Peyer's patch (tissue), 4 donors: ENCODE measurements around the gene REXO1.
"Not testable (repeated sequence)": the region's sequence is repeated elsewhere in the genome, so short reads cannot be mapped to it uniquely, and the experiment has no call there.

ENCODE experiments used
- POLR2A ChIP-seq, 2 donors: fragments of 450-650 bp; IDR thresholded peaks; one replicate each; pipeline ENCODE4 v1.5.1; 2017; ENCODE audit warnings: antibody characterized with exemption in 2 of 2, mild to moderate bottlenecking in 2 of 2, moderate library complexity in 2 of 2
- TF ChIP-seq, protein P1 (sequence below), 6 experiments: fragments of 450-650 bp in 4 of 6; fragments of 200-600 bp in 2 of 6; sonication (generic) in 1 of 6; IDR thresholded peaks; one replicate each; pipeline ENCODE4 v1.5.1; 2017 to 2019; ENCODE audit warnings: antibody characterized with exemption in 6 of 6, mild to moderate bottlenecking in 3 of 6, moderate library complexity in 1 of 6

DNA sequence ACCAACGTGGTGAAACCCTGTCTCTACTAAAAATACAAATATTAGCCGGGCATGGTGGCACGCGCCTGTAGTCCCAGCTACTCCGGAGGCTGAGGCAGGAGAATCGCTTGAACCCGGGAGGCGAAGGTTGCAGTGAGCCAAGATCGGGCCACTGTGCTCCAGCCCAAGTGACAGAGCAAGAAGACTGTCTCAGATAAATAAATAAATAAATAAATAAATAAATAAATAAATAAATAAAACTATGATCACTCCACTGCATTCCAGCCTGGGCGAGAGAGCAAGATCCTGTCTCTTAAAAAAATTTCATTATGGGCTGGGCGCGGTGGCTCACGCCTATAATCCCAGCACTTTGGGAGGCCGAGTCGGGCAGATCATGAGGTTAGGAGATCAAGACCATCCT, 38.1 kb upstream of the REXO1 start:
- TF ChIP-seq, protein P1, sequence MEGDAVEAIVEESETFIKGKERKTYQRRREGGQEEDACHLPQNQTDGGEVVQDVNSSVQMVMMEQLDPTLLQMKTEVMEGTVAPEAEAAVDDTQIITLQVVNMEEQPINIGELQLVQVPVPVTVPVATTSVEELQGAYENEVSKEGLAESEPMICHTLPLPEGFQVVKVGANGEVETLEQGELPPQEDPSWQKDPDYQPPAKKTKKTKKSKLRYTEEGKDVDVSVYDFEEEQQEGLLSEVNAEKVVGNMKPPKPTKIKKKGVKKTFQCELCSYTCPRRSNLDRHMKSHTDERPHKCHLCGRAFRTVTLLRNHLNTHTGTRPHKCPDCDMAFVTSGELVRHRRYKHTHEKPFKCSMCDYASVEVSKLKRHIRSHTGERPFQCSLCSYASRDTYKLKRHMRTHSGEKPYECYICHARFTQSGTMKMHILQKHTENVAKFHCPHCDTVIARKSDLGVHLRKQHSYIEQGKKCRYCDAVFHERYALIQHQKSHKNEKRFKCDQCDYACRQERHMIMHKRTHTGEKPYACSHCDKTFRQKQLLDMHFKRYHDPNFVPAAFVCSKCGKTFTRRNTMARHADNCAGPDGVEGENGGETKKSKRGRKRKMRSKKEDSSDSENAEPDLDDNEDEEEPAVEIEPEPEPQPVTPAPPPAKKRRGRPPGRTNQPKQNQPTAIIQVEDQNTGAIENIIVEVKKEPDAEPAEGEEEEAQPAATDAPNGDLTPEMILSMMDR (IDR thresholded peaks at IDR 0.05) = not testable (repeated sequence)
- TF ChIP-seq POLR2A (IDR thresholded peaks at IDR 0.05) = not testable (repeated sequence)
